ENCODE measurements around the gene TMEM184A. TPM values are rescaled to one million over a fixed set of nuclear protein-coding genes. Genes with fewer than 3 reads are reported as not detected.

The TMEM184A gene
- total and polyA plus RNA-seq, 2 of the 4 experiments (the other 2 are of a cell fraction), result 0.36 to 1.9 TPM

- Histone ChIP-seq H3K56ac (ENCODE audit: extremely low read depth, insufficient read depth, low read length) (no peak overlapping the region), H3K27me3 (ENCODE audit: control insufficient read depth, insufficient read depth, low read length) (peaks cover 60% of the 10 kb centered on the region), H4K5ac (ENCODE audit: low read depth, low read length) (no peak overlapping the region), H3K36me3 (ENCODE audit: control insufficient read depth, insufficient read depth, low read length) (no peaks in the 10 kb centered on the region), H2AFZ (replicated peaks; ENCODE audit: low read length, poor library complexity) (peak overlapping the region; percentile 51), H2BK15ac (ENCODE audit: low read depth, low read length) (no peak overlapping the region), H4K8ac (ENCODE audit: low read depth in 2 of 2, low read length in 2 of 2) (no peak overlapping the region), H3K9me1 (ENCODE audit: insufficient read depth, low read length) (no peaks in the 10 kb centered on the region), H3K4me1 (ENCODE audit: control insufficient read depth, insufficient read depth, low read length) (no peaks in the 10 kb centered on the region), H3K9ac (ENCODE audit: low read depth, low read length) (no peak overlapping the region), H4K91ac (ENCODE audit: insufficient read depth, low read depth, low read length) (no peak overlapping the region), H4K20me1 (ENCODE audit: insufficient read depth, low read length) (no peaks in the 10 kb centered on the region; the same call in 1 of the 2 replicates), H2BK20ac (ENCODE audit: low read depth, low read length) (no peak overlapping the region), H3K4me2 (ENCODE audit: low read depth, low read length) (no peak overlapping the region), H3K14ac (replicated peaks; ENCODE audit: low read depth, low read length) (no peak overlapping the region), H2AK5ac (ENCODE audit: low read depth, low read length) (no peak overlapping the region), H3K27ac (ENCODE audit: insufficient read depth, low read length) (no peak overlapping the region), H2BK5ac (ENCODE audit: low read depth, low read length, poor library complexity, severe bottlenecking) (no peak overlapping the region), H3K9me3 (ENCODE audit: control insufficient read depth, insufficient read depth, low read length) (peaks cover 13% of the 10 kb centered on the region), H3K79me1 (ENCODE audit: low read depth in 1 of 2, low read length in 2 of 2) (no peaks in the 10 kb centered on the region), H2BK120ac (ENCODE audit: low read depth, low read length) (no peak overlapping the region), H3K4me3 (ENCODE audit: insufficient read depth, low read depth, low read length) (no peak overlapping the region), H3K4ac (ENCODE audit: low read depth, low read length) (no peak overlapping the region), H3K18ac (ENCODE audit: low read depth, low read length) (no peak overlapping the region), H3K23ac (ENCODE audit: low read depth, low read length) (no peak overlapping the region), H2AK9ac (replicated peaks; ENCODE audit: low read depth, low read length, poor library complexity) (no peak overlapping the region)
- ATAC-seq (ENCODE audit: low read depth), result no peak; the same call in 1 of the 2 replicates
- POLR2A ChIA-PET (ENCODE audit: unreplicated experiment), result no interaction called here
- DNase-seq, result no peak
- BruUV-seq (replicated peaks), result no TSS peak
- no peak for TF ChIP-seq POLR2A (IDR thresholded peaks at IDR 0.05; ENCODE audit: low read depth, low read length)
- no peak for TF ChIP-seq USF2 (IDR thresholded peaks at IDR 0.05; ENCODE audit: low read depth, low read length)
- TF ChIP-seq MXI1 (IDR thresholded peaks at IDR 0.05; ENCODE audit: borderline replicate concordance, low read depth, low read length), result no peak
- TF ChIP-seq RCOR1 (IDR thresholded peaks at IDR 0.05; ENCODE audit: insufficient replicate concordance, low read length), result no peak
- TF ChIP-seq BHLHE40 (IDR thresholded peaks at IDR 0.05; ENCODE audit: low read depth, low read length), result no peak
- TF ChIP-seq RFX5 (IDR thresholded peaks at IDR 0.05; ENCODE audit: low read depth, low read length), result no peak
- no peak for TF ChIP-seq ELK1 (IDR thresholded peaks at IDR 0.05; ENCODE audit: borderline replicate concordance, low read depth, low read length)
- 0% methylated on average over 5 of the region's 15 CpGs; no CpG with 5 or more reads in 1 of the 2 experiments for WGBS, 2 experiments (ENCODE audit: extremely low coverage in 2 of 2, insufficient read length in 1 of 2)
- in situ Hi-C loops (cut with MboI; ENCODE audit: low sequenced_read_pairs) (no loop called here), dilution Hi-C loops (cut with HindIII; ENCODE audit: low sequenced_read_pairs, unreplicated experiment) (no loop called here), intact Hi-C loops (cut with micrococcal nuclease) (no loop called here)
- CTCF ChIA-PET, result no interaction called here
Observed at GRCh38 chr7:1591876-1592275, 35.9 kb upstream of the TMEM184A start.
